Activated naive CD8-positive, alpha-beta T cell treated with anti-CD3 and anti-CD28 coated beads for 36 hours (primary cell): ENCODE measurements around the gene IFFO2. TPM values are rescaled to one million over a fixed set of nuclear protein-coding genes. Genes with fewer than 3 reads are reported as not detected.
"Not testable (repeated sequence)": the region's sequence is repeated elsewhere in the genome, so short reads cannot be mapped to it uniquely, and the experiment has no call there.

Source experiments
- DNase-seq: peaks from one replicate; pipeline ENCODE4 v3.0.0; 2021
- H3K27ac Mint-ChIP-seq: one replicate; pipeline ENCODE4 v1.8.0; 2022; ENCODE audit warnings: mild to moderate bottlenecking, moderate library complexity, mixed read lengths
- H3K27me3 Mint-ChIP-seq: one replicate; pipeline ENCODE4 v1.8.0; 2022; ENCODE audit warnings: mild to moderate bottlenecking, mixed read lengths
- H3K36me3 Mint-ChIP-seq: one replicate; pipeline ENCODE4 v1.8.0; 2021; ENCODE audit warnings: mild to moderate bottlenecking, mixed read lengths
- H3K4me1 Mint-ChIP-seq: one replicate; pipeline ENCODE4 v1.8.0; 2021; ENCODE audit warnings: mixed read lengths
- H3K4me3 Mint-ChIP-seq: one replicate; pipeline ENCODE4 v1.8.0; 2022; ENCODE audit warnings: mild to moderate bottlenecking, moderate library complexity, mixed read lengths
- H3K9me3 Mint-ChIP-seq: one replicate; pipeline ENCODE4 v1.8.0; 2022; ENCODE audit warnings: mixed read lengths
- total RNA-seq, 2 experiments: library from RNA; stranded (reverse); gene quantifications; one replicate each; pipeline ENCODE4 v1.2.3, GENCODE V29; 2021

IFFO2 gene
- total RNA-seq, 2 experiments from 2014 or later: 21.4 to 21.7 TPM

DNA sequence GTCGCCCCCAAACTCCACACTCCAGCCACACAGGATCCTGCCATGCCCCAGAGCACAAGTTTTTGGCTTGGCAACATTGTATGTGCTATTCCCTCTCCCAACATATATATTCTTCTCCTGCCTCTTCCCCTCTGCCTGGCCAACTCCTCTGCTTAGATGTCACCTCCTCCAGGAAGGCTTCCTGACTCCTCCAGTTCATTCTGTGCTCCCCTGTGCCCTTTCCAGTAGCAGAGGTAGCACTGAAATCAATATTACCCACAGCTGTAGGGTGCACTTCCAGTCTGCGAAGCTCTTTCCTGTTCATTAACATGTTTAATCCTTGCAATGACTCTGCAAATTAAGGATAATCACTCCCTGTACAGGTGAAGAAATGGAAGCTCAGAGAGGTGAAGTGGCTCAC lies 75.3 kb downstream of the IFFO2 start:
- no peaks in the 10 kb centered on the region for H3K9me3 Mint-ChIP-seq
- H3K27ac Mint-ChIP-seq: no peak overlapping the region
- no peak overlapping the region for H3K4me3 Mint-ChIP-seq
- H3K36me3 Mint-ChIP-seq: no peaks in the 10 kb centered on the region
- DNase-seq: no peak
- no peaks in the 10 kb centered on the region for H3K4me1 Mint-ChIP-seq
- no peaks in the 10 kb centered on the region for H3K27me3 Mint-ChIP-seq

- H3K9me3 Mint-ChIP-seq: no peaks in the 10 kb centered on the region
- no peaks in the 10 kb centered on the region for H3K27me3 Mint-ChIP-seq
- no peaks in the 10 kb centered on the region for H3K4me1 Mint-ChIP-seq
- no peak for DNase-seq
- no peak overlapping the region for H3K27ac Mint-ChIP-seq
- no peak overlapping the region for H3K4me3 Mint-ChIP-seq
- no peaks in the 10 kb centered on the region for H3K36me3 Mint-ChIP-seq
These were observed 75.9 kb downstream of the IFFO2 start for GRCh38 chr1:18880585-18880984.

DNA sequence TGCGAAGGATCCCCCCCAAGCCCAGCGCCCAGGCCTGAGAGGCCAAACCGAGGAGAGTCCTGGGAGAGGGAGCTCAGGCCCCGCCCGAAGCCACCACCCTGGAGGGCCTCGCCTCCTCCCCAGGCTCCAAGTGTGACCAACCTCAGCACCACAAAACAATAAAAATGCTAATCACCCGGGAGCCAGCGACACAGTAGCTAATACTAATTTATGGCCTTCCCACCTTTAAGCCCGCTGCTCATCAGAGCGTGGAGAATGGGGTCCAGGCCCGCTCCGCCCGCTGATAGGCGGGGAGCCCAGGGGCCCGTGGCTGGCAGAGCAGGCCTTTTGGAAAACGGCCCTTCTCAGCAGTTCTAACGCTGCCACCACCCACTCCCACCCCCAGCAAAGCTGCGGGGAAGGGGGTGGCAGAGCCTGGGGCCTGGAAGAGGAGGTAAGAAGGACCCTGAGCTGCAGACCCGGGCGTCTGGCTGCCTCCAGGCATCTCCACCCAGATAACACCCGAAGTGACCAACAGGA lies 76.6 kb downstream of the IFFO2 start:
- Mint-ChIP-seq H3K36me3 (no peaks in the 10 kb centered on the region), H3K4me3 (no peak overlapping the region), H3K27ac (no peak overlapping the region), H3K9me3 (no peaks in the 10 kb centered on the region), H3K27me3 (no peaks in the 10 kb centered on the region), H3K4me1 (no peaks in the 10 kb centered on the region)
- DNase-seq: no peak

DNA sequence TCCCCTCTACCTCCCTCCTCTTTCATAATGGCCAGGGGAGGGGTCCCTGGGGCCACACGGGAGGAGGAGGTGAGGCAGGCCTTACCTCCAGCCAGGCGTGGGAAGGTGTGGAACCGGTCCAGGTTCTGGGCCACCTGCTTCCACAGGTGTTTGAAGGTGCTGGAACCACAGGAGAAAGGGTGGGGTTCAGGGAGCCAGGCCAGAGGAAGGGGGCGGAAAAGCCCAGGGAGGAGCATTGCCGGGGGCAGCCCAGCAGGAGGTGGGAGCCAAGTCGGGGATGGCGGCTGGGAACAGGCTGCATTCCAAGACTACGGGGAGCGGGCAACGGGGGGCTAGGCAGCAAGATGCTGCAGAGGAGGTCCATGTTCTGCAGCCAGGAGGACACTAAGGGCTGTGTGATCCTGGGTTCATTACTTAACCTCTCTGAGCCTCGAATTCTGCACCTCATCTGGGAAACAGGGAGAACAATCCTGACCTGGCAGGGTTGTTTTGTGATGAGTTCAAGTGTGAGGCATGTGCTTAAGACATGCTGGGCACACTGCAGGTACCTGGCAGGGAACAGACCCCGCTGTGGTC lies 77.2 kb downstream of the IFFO2 start:
- no peak for DNase-seq
- H3K27me3 Mint-ChIP-seq: no peaks in the 10 kb centered on the region
- H3K4me3 Mint-ChIP-seq: no peak overlapping the region
- no peaks in the 10 kb centered on the region for H3K36me3 Mint-ChIP-seq
- H3K9me3 Mint-ChIP-seq: no peaks in the 10 kb centered on the region
- H3K27ac Mint-ChIP-seq: no peak overlapping the region
- no peaks in the 10 kb centered on the region for H3K4me1 Mint-ChIP-seq

DNA sequence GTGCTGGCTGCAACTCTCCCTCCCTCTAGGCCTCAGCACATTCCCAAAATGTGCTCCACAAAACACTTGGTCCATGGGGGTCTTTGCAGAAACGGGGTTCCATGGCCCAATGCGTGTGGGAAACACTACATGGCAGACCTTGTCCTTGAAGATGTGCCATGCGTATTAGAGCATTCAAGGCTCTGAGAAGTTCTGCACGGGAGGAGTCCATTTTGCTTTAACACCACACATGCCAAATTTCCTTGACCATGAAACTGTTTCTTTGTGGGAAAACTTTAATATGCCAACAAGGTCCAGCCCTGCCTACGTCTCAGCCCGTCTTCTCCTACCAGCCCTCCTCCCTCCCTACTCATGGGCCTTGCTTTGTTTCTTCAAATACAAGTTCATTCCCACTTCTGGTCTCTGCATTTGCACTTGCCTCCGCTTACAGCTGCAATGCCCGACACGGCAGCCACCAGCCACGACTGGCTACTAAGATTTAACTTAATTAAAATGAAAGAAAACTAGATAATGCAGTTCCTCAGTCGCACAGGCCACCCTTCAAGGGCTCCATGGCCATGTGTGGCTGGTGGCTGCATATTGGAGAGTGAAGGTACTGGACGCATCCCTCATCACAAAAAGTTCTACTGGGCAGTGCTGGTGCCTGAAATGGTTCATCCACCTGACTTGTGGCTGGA lies 77.8 kb downstream of the IFFO2 start:
- H3K9me3 Mint-ChIP-seq: no peaks in the 10 kb centered on the region
- no peaks in the 10 kb centered on the region for H3K27me3 Mint-ChIP-seq
- no peaks in the 10 kb centered on the region for H3K36me3 Mint-ChIP-seq
- H3K4me3 Mint-ChIP-seq: no peak overlapping the region
- H3K4me1 Mint-ChIP-seq: no peaks in the 10 kb centered on the region
- no peak overlapping the region for H3K27ac Mint-ChIP-seq
- DNase-seq: no peak

- no peak overlapping the region for H3K27ac Mint-ChIP-seq
These were observed 79.2 kb downstream of the IFFO2 start for GRCh38 chr1:18877282-18877681.

DNA sequence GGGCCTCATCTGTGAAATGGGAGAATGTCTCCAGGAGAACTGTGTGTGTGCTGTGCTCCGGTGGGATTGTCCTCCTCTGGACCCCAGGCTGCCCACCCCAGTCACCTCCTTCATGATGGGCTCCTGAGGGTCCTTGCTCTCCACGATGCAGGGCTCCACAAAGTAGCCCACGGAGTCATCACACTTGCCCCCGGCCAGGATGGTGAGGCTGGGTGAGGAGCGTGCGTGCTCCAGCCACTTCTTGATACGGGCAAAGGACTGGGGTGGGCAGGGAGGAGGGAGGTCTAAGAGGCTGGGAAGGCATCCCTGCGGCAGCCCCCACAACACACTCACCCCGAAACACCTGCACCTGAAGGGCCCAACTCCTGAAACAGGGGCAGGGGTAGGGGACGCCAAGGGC lies 80.3 kb downstream of the IFFO2 start:
- Mint-ChIP-seq H3K4me1 (no peaks in the 10 kb centered on the region), H3K27ac (no peak overlapping the region), H3K4me3 (no peak overlapping the region), H3K36me3 (no peaks in the 10 kb centered on the region), H3K27me3 (no peaks in the 10 kb centered on the region), H3K9me3 (no peaks in the 10 kb centered on the region)
- DNase-seq: no peak

More at GRCh38 chr1:18877282-18877681, 79.2 kb downstream of the IFFO2 start:
- no peaks in the 10 kb centered on the region for H3K36me3 Mint-ChIP-seq
- no peaks in the 10 kb centered on the region for H3K4me1 Mint-ChIP-seq
- no peak overlapping the region for H3K4me3 Mint-ChIP-seq
- DNase-seq: no peak
- H3K9me3 Mint-ChIP-seq: no peaks in the 10 kb centered on the region
- no peaks in the 10 kb centered on the region for H3K27me3 Mint-ChIP-seq

DNA sequence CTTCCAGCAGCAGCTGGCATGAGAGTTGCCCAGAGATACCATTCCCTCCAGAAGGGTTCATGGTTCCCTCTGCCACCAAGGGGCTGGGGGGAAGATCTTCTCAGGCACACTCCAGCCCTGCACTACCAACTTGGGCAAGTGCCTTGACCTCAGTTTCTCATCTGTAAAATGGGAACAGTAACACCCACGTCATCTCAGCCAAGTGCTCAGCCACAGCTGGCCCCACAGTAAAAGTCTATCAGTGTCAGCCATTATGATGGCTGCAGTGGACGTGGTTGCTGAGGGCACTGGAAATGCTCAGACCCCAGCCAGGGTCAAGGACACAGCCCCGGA lies 80.7 kb downstream of the IFFO2 start:
- no peak overlapping the region for H3K27ac Mint-ChIP-seq
- H3K4me1 Mint-ChIP-seq: no peaks in the 10 kb centered on the region
- DNase-seq: no peak
- no peaks in the 10 kb centered on the region for H3K9me3 Mint-ChIP-seq
- no peaks in the 10 kb centered on the region for H3K27me3 Mint-ChIP-seq
- no peak overlapping the region for H3K4me3 Mint-ChIP-seq
- no peaks in the 10 kb centered on the region for H3K36me3 Mint-ChIP-seq

- Mint-ChIP-seq H3K4me1 (no peaks in the 10 kb centered on the region), H3K27ac (no peak overlapping the region), H3K9me3 (no peaks in the 10 kb centered on the region), H3K36me3 (no peaks in the 10 kb centered on the region), H3K27me3 (no peaks in the 10 kb centered on the region), H3K4me3 (no peak overlapping the region)
- DNase-seq: peak; percentile 60
These were observed 81.2 kb downstream of the IFFO2 start for GRCh38 chr1:18875107-18875795.

GRCh38 chr1:18874600-18874999 lies 81.9 kb downstream of the IFFO2 start:
- Mint-ChIP-seq H3K27me3 (no peaks in the 10 kb centered on the region), H3K9me3 (no peaks in the 10 kb centered on the region), H3K27ac (no peak overlapping the region), H3K4me3 (no peak overlapping the region), H3K4me1 (no peaks in the 10 kb centered on the region), H3K36me3 (no peaks in the 10 kb centered on the region)
- DNase-seq: no peak

DNA sequence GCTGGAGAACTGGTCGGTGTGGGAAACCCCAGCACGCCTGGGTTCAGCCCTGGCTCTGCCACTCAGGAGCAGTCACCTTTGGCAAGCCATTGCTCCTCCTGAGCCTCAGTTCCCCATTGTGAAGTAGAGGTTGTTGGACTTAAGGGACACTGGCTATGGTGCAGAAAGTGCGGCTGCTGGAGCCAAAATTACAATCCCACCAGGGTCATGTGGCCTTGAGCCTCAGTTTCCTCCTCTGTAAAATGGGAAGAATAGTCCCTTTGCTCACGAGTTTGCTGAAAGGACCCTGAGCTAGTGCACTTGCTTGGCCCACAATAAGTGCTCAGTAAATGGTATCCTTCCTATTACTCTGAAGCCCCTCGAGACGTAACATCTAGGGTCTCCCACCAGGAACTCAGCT lies 82.4 kb downstream of the IFFO2 start:
- no peaks in the 10 kb centered on the region for H3K9me3 Mint-ChIP-seq
- no peak overlapping the region for H3K27ac Mint-ChIP-seq
- H3K36me3 Mint-ChIP-seq: no peaks in the 10 kb centered on the region
- no peak overlapping the region for H3K4me3 Mint-ChIP-seq
- no peaks in the 10 kb centered on the region for H3K4me1 Mint-ChIP-seq
- no peak for DNase-seq
- no peaks in the 10 kb centered on the region for H3K27me3 Mint-ChIP-seq

DNA sequence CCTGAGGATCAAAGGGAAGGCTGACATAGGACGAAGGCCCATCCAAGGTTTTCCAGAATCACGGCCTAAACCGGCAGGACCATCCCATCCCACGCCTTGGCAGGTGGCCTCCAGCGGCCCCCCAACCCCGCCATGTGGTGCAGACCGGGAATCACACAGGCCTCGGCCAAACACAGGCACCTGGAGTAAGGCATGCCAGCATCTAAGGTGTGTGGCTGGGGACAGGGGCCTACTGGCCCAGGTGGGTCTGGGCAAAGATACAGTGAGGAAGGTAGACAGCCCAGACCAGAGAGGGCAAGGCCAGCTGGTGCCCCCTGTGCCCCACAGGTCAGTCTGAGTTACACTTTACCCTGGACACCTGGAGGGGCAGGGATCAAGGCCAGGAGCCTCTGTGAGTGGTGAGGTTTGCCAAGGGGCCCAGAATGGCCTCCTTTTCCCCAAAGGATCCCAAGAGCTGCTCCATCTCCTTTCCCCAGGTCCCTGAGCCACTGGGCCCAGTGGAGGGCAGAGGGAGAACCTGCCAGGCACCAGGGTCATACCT lies 84.3 kb downstream of the IFFO2 start:
- no peaks in the 10 kb centered on the region for H3K9me3 Mint-ChIP-seq
- H3K27ac Mint-ChIP-seq: no peak overlapping the region
- no peak overlapping the region for H3K4me3 Mint-ChIP-seq
- no peaks in the 10 kb centered on the region for H3K27me3 Mint-ChIP-seq
- H3K36me3 Mint-ChIP-seq: no peaks in the 10 kb centered on the region
- DNase-seq: no peak
- H3K4me1 Mint-ChIP-seq: no peaks in the 10 kb centered on the region

DNA sequence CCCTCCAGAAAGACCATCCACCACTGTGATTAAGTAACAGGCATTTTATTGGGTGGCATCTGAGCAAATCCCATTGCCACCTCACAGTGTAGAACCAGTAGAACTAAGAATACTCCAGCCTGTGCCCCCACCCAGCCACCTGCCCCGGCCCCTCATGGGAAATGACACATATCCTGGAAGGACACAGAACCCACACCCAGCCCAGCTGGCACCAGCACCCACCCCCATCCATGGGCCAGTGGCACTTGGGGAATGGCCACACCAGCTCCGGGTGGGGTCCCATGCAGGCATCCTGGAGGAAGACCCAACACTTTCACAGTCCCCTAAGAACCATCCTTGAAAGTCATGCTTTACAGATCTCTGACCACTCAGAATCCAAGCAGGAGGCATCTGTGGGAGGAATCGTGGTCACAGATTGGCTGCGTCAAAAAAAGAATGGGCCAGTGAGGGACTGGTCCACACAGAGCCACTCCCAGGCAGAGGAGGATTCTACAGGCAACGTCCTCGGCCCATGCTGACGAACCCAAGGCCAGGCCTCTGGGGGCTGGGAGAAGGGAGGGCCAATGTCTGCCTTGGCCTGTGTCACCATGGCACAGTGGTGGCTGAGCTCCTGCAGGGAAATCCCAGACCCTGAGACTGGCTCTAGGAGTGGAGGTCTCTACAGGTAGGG lies 84.9 kb downstream of the IFFO2 start:
- Mint-ChIP-seq H3K36me3 (no peaks in the 10 kb centered on the region), H3K27me3 (peaks cover 5% of the 10 kb centered on the region), H3K4me3 (no peak overlapping the region), H3K4me1 (no peaks in the 10 kb centered on the region), H3K27ac (no peak overlapping the region), H3K9me3 (no peaks in the 10 kb centered on the region)
- DNase-seq: no peak

DNA sequence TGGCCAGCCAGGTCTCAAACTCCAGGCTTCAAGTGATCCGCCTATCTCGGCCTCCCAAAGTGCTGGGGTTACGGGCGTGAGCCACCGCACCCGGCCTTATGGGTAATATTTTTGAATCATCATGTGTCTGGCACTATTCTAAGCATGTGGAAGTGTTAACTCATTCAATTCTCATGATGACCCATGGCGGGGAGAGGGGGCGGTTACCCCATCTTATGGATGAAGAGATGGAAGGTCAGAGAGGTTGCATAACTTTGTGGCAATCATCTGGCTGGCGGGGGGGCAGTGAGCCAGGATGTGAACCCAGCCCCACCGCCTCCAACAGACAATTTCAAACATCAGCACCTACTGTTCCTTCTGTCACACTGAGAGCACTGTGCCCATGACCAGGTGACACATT lies 85.5 kb downstream of the IFFO2 start:
- H3K27me3 Mint-ChIP-seq: peaks cover 5% of the 10 kb centered on the region
- no peaks in the 10 kb centered on the region for H3K36me3 Mint-ChIP-seq
- H3K4me3 Mint-ChIP-seq: no peak overlapping the region
- no peaks in the 10 kb centered on the region for H3K4me1 Mint-ChIP-seq
- no peaks in the 10 kb centered on the region for H3K9me3 Mint-ChIP-seq
- H3K27ac Mint-ChIP-seq: no peak overlapping the region
- DNase-seq: no peak

DNA sequence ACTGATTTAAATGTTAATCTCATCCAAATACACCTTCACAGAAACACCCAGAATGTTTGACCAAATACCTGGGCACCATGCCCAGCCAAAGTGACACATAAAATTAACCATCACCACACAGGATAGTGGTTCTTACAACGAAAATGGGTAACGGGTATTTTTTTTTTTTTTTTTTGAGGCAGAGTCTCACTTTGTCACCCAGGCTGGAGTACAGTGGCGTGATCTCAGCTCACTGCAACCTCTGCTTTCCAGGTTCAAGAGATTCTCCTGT lies 85.9 kb downstream of the IFFO2 start:
- H3K27ac Mint-ChIP-seq: not testable (repeated sequence)

More for the DNA sequence above, 85.9 kb downstream of the IFFO2 start:
- H3K4me1 Mint-ChIP-seq, H3K9me3 Mint-ChIP-seq, H3K27me3 Mint-ChIP-seq, H3K4me3 Mint-ChIP-seq, DNase-seq, H3K36me3 Mint-ChIP-seq: not testable (repeated sequence)
